ENCODE data around the gene ZSWIM4.

DNA sequence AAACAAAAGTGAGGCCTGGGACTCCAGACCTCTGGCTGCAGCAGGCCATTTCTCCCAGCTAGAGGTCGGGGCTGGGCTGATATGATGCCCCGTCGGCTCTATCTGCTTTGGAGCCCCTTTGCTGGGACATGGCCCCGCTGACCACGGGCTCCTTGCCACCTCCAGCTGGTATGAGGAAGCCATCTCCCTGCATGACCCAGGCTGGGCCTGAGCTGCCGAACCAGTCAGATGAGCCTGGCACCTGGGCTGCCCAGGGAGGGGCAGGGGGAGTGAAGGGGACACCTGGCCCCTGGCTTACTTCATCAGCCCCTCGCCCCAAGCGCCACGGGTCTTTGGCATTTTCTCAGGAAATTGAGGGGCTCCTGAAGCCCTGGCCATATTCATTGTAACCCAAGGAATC, 7.8 kb downstream of the ZSWIM4 start:
- TF ChIP-seq, protein P1, sequence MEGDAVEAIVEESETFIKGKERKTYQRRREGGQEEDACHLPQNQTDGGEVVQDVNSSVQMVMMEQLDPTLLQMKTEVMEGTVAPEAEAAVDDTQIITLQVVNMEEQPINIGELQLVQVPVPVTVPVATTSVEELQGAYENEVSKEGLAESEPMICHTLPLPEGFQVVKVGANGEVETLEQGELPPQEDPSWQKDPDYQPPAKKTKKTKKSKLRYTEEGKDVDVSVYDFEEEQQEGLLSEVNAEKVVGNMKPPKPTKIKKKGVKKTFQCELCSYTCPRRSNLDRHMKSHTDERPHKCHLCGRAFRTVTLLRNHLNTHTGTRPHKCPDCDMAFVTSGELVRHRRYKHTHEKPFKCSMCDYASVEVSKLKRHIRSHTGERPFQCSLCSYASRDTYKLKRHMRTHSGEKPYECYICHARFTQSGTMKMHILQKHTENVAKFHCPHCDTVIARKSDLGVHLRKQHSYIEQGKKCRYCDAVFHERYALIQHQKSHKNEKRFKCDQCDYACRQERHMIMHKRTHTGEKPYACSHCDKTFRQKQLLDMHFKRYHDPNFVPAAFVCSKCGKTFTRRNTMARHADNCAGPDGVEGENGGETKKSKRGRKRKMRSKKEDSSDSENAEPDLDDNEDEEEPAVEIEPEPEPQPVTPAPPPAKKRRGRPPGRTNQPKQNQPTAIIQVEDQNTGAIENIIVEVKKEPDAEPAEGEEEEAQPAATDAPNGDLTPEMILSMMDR (IDR thresholded peaks at IDR 0.05): no peak
- no peak for TF ChIP-seq POLR2A (IDR thresholded peaks at IDR 0.05)

All from stomach (tissue), 4 donors.